Stimulated activated naive B cell treated with anti-CD40 and anti-IgM and Interleukin-4, amounts not matched to agents 10 μg/mL and 1 μg/mL and 100 μg/mL, for 72 hours (primary cell): Measurements from ENCODE around the gene FHL2.

Source experiments
- ATAC-seq, 2 donors: fragments of 150-1000 bp; cut with Tn5 transposase; replicated peaks; 2 replicates each; pipeline ENCODE4 v1.10.0; 2021; ENCODE audit warnings: moderate library complexity in 1 of 2
- DNase-seq: peaks from one replicate; pipeline ENCODE4 v3.0.0; 2021
- H3K27ac Mint-ChIP-seq: one replicate; pipeline ENCODE4 v1.8.0; 2022; ENCODE audit warnings: mild to moderate bottlenecking, mixed read lengths
- H3K27me3 Mint-ChIP-seq, 2 donors: one replicate each; pipeline ENCODE4 v1.8.0; 2022; ENCODE audit warnings: mixed read lengths in 2 of 2
- H3K36me3 Mint-ChIP-seq, 2 donors: one replicate each; pipeline ENCODE4 v1.8.0; 2022; ENCODE audit warnings: mixed read lengths in 2 of 2, mild to moderate bottlenecking in 1 of 2
- H3K4me1 Mint-ChIP-seq, 2 donors: one replicate each; pipeline ENCODE4 v1.8.0; 2022; ENCODE audit warnings: mixed read lengths in 2 of 2, mild to moderate bottlenecking in 1 of 2
- H3K4me3 Mint-ChIP-seq, 2 donors: one replicate each; pipeline ENCODE4 v1.8.0; 2022; ENCODE audit warnings: mild to moderate bottlenecking in 2 of 2, mixed read lengths in 2 of 2, moderate library complexity in 1 of 2
- H3K9me3 Mint-ChIP-seq, 2 donors: one replicate each; pipeline ENCODE4 v1.8.0; 2022; ENCODE audit warnings: mixed read lengths in 2 of 2, mild to moderate bottlenecking in 1 of 2

FHL2 gene

GRCh38 chr2:105397953-105398335 is 907 bp downstream of the FHL2 start:
- Mint-ChIP-seq H3K27ac (no peak overlapping the region), H3K4me3 (peak overlapping the region; percentile 77 to 85), H3K9me3 (no peaks in the 10 kb centered on the region), H3K27me3 (peaks cover 46 to 66% of the 10 kb centered on the region in 2 donors), H3K4me1 (peaks cover 3 to 10% of the 10 kb centered on the region in 2 donors), H3K36me3 (no peaks in the 10 kb centered on the region)
- DNase-seq (no peak), ATAC-seq (no peak)

- Mint-ChIP-seq H3K4me1 (peaks cover 3 to 10% of the 10 kb centered on the region in 2 donors), H3K27me3 (peaks cover 51 to 65% of the 10 kb centered on the region in 2 donors), H3K27ac (no peak overlapping the region), H3K9me3 (no peaks in the 10 kb centered on the region), H3K4me3 (no peak overlapping the region), H3K36me3 (no peaks in the 10 kb centered on the region)
- DNase-seq (no peak), ATAC-seq (no peak)
Observed at GRCh38 chr2:105397025-105397722, 1.7 kb downstream of the FHL2 start.

- H3K27ac Mint-ChIP-seq: no peak overlapping the region
- H3K9me3 Mint-ChIP-seq: no peaks in the 10 kb centered on the region
- no peak overlapping the region for H3K4me3 Mint-ChIP-seq
- peaks cover 3 to 10% of the 10 kb centered on the region in 2 donors for H3K4me1 Mint-ChIP-seq
- H3K36me3 Mint-ChIP-seq: no peaks in the 10 kb centered on the region
- no peak for ATAC-seq
- peaks cover 51 to 65% of the 10 kb centered on the region in 2 donors for H3K27me3 Mint-ChIP-seq
- DNase-seq: no peak
Observed at GRCh38 chr2:105396254-105397024, 2.4 kb downstream of the FHL2 start.

- Mint-ChIP-seq H3K4me1 (peaks cover 3 to 10% of the 10 kb centered on the region in 2 donors), H3K9me3 (no peaks in the 10 kb centered on the region), H3K27me3 (peaks cover 51 to 61% of the 10 kb centered on the region in 2 donors), H3K27ac (no peak overlapping the region), H3K4me3 (no peak overlapping the region), H3K36me3 (no peaks in the 10 kb centered on the region)
- ATAC-seq (no peak), DNase-seq (no peak)
Observed at GRCh38 chr2:105395691-105396090, 3.2 kb downstream of the FHL2 start.

- DNase-seq: no peak
- no peak overlapping the region for H3K27ac Mint-ChIP-seq
- H3K4me3 Mint-ChIP-seq: no peak overlapping the region
- H3K36me3 Mint-ChIP-seq: no peaks in the 10 kb centered on the region
- no peaks in the 10 kb centered on the region for H3K9me3 Mint-ChIP-seq
- ATAC-seq: no peak
- peaks cover 48 to 55% of the 10 kb centered on the region in 2 donors for H3K27me3 Mint-ChIP-seq
- peaks cover 3 to 10% of the 10 kb centered on the region in 2 donors for H3K4me1 Mint-ChIP-seq
Observed at GRCh38 chr2:105394951-105395611, 3.8 kb downstream of the FHL2 start.

- Mint-ChIP-seq H3K27me3 (peaks cover 36 to 42% of the 10 kb centered on the region in 2 donors), H3K27ac (no peak overlapping the region), H3K4me3 (no peak overlapping the region), H3K4me1 (peaks cover 0 to 5% of the 10 kb centered on the region in 2 donors), H3K36me3 (no peaks in the 10 kb centered on the region), H3K9me3 (no peaks in the 10 kb centered on the region)
- ATAC-seq: no peak
- no peak for DNase-seq
Observed at GRCh38 chr2:105393373-105394055, 5.3 kb downstream of the FHL2 start.

GRCh38 chr2:105391763-105392662 is 6.8 kb downstream of the FHL2 start:
- H3K9me3 Mint-ChIP-seq: peaks cover 0 to 3% of the 10 kb centered on the region in 2 donors
- DNase-seq (no peak), ATAC-seq (no peak)
- no peaks in the 10 kb centered on the region for H3K4me1 Mint-ChIP-seq
- no peaks in the 10 kb centered on the region for H3K36me3 Mint-ChIP-seq
- H3K27me3 Mint-ChIP-seq: peaks cover 35 to 40% of the 10 kb centered on the region in 2 donors
- H3K27ac Mint-ChIP-seq: no peak overlapping the region
- H3K4me3 Mint-ChIP-seq: no peak overlapping the region

- DNase-seq: no peak
- Mint-ChIP-seq H3K9me3 (peaks cover 0 to 3% of the 10 kb centered on the region in 2 donors), H3K4me3 (no peak overlapping the region), H3K4me1 (no peaks in the 10 kb centered on the region), H3K27me3 (peaks cover 29 to 35% of the 10 kb centered on the region in 2 donors), H3K36me3 (no peaks in the 10 kb centered on the region), H3K27ac (no peak overlapping the region)
- no peak for ATAC-seq
Observed at GRCh38 chr2:105391058-105391627, 7.7 kb downstream of the FHL2 start.

- ATAC-seq: peak in 1 of 2 donors; percentile 21
- Mint-ChIP-seq H3K27ac (no peak overlapping the region), H3K27me3 (peaks cover 28% of the 10 kb centered on the region in 2 donors), H3K36me3 (no peaks in the 10 kb centered on the region), H3K4me3 (no peak overlapping the region), H3K4me1 (no peaks in the 10 kb centered on the region), H3K9me3 (peaks cover 0 to 3% of the 10 kb centered on the region in 2 donors)
- DNase-seq: no peak
Observed at GRCh38 chr2:105390454-105390853, 8.4 kb downstream of the FHL2 start.

GRCh38 chr2:105388971-105389381 is 9.9 kb downstream of the FHL2 start:
- no peaks in the 10 kb centered on the region for H3K4me1 Mint-ChIP-seq
- H3K27ac Mint-ChIP-seq: no peak overlapping the region
- H3K9me3 Mint-ChIP-seq: peaks cover 0 to 3% of the 10 kb centered on the region in 2 donors
- H3K36me3 Mint-ChIP-seq: no peaks in the 10 kb centered on the region
- DNase-seq: no peak
- no peak overlapping the region for H3K4me3 Mint-ChIP-seq
- no peak for ATAC-seq
- peaks cover 15 to 23% of the 10 kb centered on the region in 2 donors for H3K27me3 Mint-ChIP-seq

GRCh38 chr2:105387225-105387624 is 11.6 kb downstream of the FHL2 start:
- Mint-ChIP-seq H3K4me1 (peaks cover 0 to 8% of the 10 kb centered on the region in 2 donors), H3K9me3 (peaks cover 0 to 3% of the 10 kb centered on the region in 2 donors), H3K27me3 (peaks cover 9 to 15% of the 10 kb centered on the region in 2 donors), H3K4me3 (no peak overlapping the region), H3K27ac (no peak overlapping the region), H3K36me3 (no peaks in the 10 kb centered on the region)
- DNase-seq (no peak), ATAC-seq (no peak)

- peaks cover 9 to 15% of the 10 kb centered on the region in 2 donors for H3K27me3 Mint-ChIP-seq
- H3K27ac Mint-ChIP-seq: no peak overlapping the region
- H3K4me1 Mint-ChIP-seq: peaks cover 0 to 8% of the 10 kb centered on the region in 2 donors
- no peak for DNase-seq
- no peak overlapping the region for H3K4me3 Mint-ChIP-seq
- no peaks in the 10 kb centered on the region for H3K36me3 Mint-ChIP-seq
- H3K9me3 Mint-ChIP-seq: peaks cover 0 to 3% of the 10 kb centered on the region in 2 donors
- no peak for ATAC-seq
Observed at GRCh38 chr2:105385731-105386540, 12.9 kb downstream of the FHL2 start.
